ENCODE data around the gene XRCC3.
"Not testable (repeated sequence)": the region's sequence is repeated elsewhere in the genome, so short reads cannot be mapped to it uniquely, and the experiment has no call there.

The XRCC3 gene

GRCh38 chr14:103667671-103668070 is 47.6 kb downstream of the XRCC3 start:
- DNase-seq (ENCODE audit: low read depth): no peak

- no peak for DNase-seq (ENCODE audit: low read depth)
These were observed 51.7 kb downstream of the XRCC3 start for GRCh38 chr14:103663506-103663905.

- no peak for DNase-seq (ENCODE audit: low read depth)
These were observed 52.7 kb downstream of the XRCC3 start for GRCh38 chr14:103662591-103662990.

- DNase-seq (ENCODE audit: low read depth): no peak
These were observed 53.2 kb downstream of the XRCC3 start for GRCh38 chr14:103662029-103662428.

- DNase-seq (ENCODE audit: low read depth): no peak
These were observed 55.6 kb downstream of the XRCC3 start for GRCh38 chr14:103659631-103660030.

- DNase-seq (ENCODE audit: low read depth): no peak
These were observed 57.8 kb downstream of the XRCC3 start for GRCh38 chr14:103657471-103657870.

- no peak for DNase-seq (ENCODE audit: low read depth)
These were observed 58.5 kb downstream of the XRCC3 start for GRCh38 chr14:103656756-103657133.

- DNase-seq (ENCODE audit: low read depth): no peak
These were observed 59.1 kb downstream of the XRCC3 start for GRCh38 chr14:103656031-103656755.

GRCh38 chr14:103654619-103655018 is 60.6 kb downstream of the XRCC3 start:
- DNase-seq (ENCODE audit: low read depth): no peak

GRCh38 chr14:103653805-103654204 is 61.4 kb downstream of the XRCC3 start:
- no peak for DNase-seq (ENCODE audit: low read depth)

GRCh38 chr14:103653336-103653735 is 61.9 kb downstream of the XRCC3 start:
- DNase-seq (ENCODE audit: low read depth): not testable (repeated sequence)

- no peak for DNase-seq (ENCODE audit: low read depth)
These were observed 62.4 kb downstream of the XRCC3 start for GRCh38 chr14:103652806-103653205.

- DNase-seq (ENCODE audit: low read depth): no peak
These were observed 63.7 kb downstream of the XRCC3 start for GRCh38 chr14:103651585-103651984.

- DNase-seq (ENCODE audit: low read depth): no peak
These were observed 65.0 kb downstream of the XRCC3 start for GRCh38 chr14:103650213-103650612.

GRCh38 chr14:103649001-103649400 is 66.2 kb downstream of the XRCC3 start:
- no peak for DNase-seq (ENCODE audit: low read depth)

All from activated T-cell treated with anti-CD3 and anti-CD28 coated beads for 1 hour (primary cell).